Sciatic nerve (tissue), 2 donors: ENCODE measurements around the gene RARA. TPM values are rescaled to one million over a fixed set of nuclear protein-coding genes. Genes with fewer than 3 reads are reported as not detected.
A peak's percentile ranks its signal among the peaks of the same experiment; 100 is the strongest.

Experiments
- ATAC-seq: fragments of 200-7000 bp; cut with Tn5 transposase; one replicate; pipeline ENCODE4 v1.9.1; 2020; ENCODE audit warnings: mild to moderate bottlenecking, moderate library complexity
- DNase-seq: peaks from one replicate; pipeline ENCODE4 v3.0.0-alpha.2; 2020; ENCODE audit warnings: low spot score
- intact Hi-C: fragments of 100-400 bp; cut with DNase I; formaldehyde crosslinking; loops from one replicate; pipeline ENCODE4 v1.14.2; 2022
- total RNA-seq: library from RNA; stranded (reverse); fragmentation: NEBNext Ultra II Directional; extraction: Animal tissue kit (Norgen Biotek cat#: 25700); gene quantifications from one replicate; pipeline ENCODE4 v1.2.1, GENCODE V29; 2021
- donor health status: DM: no; HTN: no; CAD: no.
- donor health status: DM: no; HTN: no; CAD: no.

Gene RARA
- total RNA-seq = 74.4 TPM

DNA sequence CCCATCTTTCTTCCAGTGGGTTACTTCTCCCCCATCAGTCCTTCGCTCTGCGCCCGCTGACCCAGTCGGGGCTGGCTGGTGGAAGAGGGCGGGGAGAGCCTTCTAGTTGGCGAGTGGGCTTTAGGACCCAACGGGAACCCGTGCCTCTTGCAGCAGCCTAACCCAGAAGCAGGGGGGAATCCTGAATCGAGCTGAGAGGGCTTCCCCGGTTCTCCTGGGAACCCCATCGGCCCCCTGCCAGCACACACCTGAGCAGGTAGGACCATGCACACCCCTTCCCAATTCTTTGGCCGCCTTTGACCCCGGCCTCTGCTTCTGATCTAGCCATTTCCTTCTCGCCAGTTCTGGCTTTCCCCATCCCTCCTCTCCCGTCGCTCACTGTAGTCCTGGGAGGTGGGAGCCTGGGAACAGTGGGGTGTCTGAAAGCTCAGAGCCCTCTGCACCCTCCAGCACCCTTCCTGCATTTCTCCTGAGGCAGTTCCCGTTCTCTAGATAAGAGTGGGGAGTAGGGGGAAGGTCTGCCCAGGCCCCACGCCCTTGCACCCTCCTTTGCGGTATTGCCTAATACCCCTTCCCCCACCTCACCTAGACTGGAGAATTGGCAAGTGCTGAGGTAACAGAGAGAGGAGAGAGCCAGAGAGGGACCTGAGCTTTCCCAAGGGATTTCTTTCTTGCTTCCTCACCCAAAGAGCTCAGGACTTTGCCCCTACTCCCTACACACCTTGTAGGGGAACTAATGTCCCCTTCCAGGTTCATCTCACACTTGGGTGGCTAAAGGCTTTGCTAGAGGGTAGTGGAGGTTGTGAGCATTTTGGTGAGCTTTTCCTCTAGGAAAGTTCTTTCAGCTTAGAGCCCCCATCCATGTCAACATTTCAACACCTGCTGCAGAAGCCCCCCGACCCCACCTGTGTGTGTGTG is at the start of gene RARA:
Gene RARA (plus strand): TSS at position 150 of the 918 bp plus-strand sequence. CDS start 22,039 bp downstream, outside the sequence.
- DNase-seq (peak; percentile 77), ATAC-seq (peak; percentile 59)
- intact Hi-C loops = loop anchor here (10.0 kb wide), 1 partner anchor 246 kb away; no protein-coding TSS in a partner anchor

DNA sequence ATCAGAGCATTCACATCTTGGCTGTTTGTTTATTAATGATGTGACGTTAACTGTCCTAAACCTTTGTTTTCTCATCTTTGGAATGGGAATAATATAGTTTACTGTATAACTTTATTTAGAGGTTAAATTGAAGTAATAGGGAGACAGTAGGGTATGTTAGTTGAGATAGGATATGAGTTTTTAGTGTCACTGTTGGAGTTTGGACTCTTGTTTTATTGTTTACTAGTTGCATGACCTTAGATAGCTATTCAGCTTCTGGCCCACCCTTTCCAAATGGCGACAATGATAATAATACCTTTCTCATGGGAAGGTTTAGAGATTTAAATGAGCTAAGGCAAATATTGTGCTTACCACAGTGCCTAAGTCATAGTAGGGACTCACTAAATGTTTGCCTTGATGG is 49.5 kb upstream of the RARA start:
- DNase-seq (no peak), ATAC-seq (no peak)
- intact Hi-C loops = no loop called here

DNA sequence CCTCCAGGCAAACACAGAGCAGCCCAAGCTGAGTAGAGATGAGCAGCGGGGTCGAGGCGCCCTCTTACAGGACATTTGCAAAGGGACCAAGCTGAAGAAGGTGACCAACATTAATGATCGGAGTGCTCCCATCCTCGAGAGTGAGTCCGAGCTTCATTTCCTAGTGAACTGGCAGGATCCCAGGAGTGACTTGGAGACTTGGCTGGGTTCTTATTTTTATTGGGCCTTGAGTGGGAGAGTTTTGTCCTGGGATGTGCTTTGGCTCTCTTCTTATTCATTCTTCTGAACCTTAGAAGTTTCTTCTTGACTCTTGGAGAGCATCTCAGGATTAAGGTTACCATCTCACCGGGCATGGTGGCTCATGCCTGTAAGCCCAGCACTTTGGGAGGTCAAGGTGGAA is 48.5 kb upstream of the RARA start:
- no peak for DNase-seq
- peak; percentile 66 for ATAC-seq
- intact Hi-C loops = no loop called here

DNA sequence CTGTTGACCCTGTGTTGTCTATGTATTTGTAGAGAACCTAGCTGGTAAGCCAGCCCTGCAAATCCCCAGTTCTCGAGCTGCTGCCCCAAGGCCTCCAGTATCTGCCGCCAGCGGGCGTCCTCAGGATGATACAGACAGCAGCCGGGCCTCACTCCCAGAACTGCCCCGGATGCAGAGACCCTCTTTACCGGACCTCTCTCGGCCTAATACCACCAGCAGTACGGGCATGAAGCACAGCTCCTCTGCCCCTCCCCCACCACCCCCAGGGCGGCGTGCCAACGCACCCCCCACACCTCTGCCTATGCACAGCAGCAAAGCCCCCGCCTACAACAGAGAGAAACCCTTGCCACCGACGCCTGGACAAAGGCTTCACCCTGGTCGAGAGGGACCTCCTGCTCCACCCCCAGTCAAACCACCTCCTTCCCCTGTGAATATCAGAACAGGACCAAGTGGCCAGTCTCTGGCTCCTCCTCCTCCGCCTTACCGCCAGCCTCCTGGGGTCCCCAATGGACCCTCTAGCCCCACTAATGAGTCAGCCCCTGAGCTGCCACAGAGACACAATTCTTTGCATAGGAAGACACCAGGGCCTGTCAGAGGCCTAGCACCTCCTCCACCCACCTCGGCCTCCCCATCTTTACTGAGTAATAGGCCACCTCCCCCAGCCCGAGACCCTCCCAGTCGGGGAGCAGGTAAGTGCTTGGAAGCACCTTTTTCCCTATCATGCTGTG is 44.4 kb upstream of the RARA start:
- ATAC-seq = no peak
- intact Hi-C loops = no loop called here
- no peak for DNase-seq

DNA sequence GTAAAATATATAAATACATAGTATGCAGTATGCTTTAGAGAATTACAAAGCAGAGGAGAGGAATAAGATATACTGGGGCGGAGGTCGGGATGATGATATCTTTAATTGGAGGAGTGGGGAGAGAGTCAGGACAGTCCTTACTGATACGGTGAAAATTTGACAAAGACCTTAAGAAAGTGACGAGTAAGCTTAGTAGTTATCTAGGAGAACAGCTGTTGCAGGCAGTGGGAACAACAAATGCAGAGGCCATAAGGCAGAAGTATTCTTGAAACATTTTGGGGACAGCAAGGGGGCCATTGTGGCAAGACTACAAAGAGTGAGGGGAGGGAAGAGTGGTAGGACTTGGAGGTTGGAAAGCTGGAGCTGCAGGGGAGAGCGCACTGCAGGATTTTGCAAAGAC is 43.6 kb upstream of the RARA start:
- intact Hi-C loops = no loop called here
- ATAC-seq (no peak), DNase-seq (no peak)

DNA sequence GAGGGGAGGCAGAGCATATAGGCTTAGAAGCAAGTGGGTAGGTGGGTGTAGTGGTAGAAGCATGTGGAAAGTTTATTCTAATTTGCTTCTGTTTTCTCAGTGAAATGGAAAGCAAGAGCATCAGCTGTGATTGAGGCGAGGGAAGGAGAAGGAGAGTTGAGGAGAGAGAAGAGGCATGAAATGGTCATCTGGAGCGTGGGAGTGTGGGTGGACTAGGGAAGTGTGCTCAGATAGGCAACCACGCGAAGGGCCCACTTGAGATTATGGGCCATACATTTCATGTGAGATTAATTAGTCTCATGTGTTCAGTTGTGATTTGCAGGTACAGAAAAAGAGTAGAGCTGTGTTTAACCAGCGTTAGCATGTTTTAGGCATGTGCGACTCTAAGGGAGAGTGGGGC is 42.1 kb upstream of the RARA start:
- intact Hi-C loops = no loop called here

DNA sequence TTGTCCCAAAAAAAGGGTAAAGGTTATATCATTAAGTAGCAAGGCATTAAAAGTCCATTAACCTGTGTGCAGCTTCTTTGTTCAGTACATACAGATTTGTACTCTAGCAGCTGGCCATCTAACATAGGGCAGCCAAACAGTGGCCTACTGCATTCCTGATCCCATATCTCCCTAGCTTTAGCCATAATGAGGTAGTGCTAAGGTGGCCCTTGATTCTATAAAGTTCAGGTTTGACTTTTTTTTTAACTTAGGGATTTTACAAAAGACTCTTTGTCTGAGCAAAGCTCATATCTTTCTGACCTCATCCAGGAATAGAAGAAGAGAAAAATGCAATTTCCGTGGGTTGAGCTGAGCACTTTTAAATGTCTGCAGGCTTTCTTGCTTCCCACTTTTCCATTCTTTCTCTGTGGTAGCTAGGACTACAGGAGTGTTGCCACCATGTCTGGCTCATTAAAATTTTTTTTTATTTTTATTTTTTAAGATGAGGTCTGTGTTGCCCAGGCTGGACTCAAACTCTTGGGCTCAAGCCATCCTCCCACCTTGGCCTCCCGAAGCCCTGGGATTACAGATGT is 40.8 kb upstream of the RARA start:
- DNase-seq (no peak), ATAC-seq (no peak)
- intact Hi-C loops = no loop called here

More for the DNA sequence above, 42.1 kb upstream of the RARA start:
- DNase-seq (no peak), ATAC-seq (no peak)

DNA sequence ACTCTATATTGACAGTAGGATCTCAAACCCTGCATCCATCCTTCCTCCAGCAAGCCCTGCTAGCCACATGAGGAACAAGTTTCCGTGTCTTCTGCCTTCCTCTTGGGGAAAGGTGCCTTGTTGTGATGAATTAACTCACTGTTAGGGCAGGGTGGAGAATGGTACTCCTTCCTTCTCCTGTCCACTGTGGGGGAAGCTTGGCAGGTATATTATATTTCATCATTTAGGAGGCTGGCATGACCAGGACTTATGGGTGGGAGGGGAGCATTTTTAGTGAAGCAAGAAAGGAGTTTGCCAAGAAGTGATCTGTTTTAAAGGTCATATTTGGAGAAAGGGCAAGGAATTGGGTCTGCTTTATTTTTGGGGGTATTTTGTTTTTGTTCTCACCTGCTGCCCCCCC is 30.6 kb upstream of the RARA start:
- DNase-seq (no peak), ATAC-seq (no peak)
- intact Hi-C loops = no loop called here

DNA sequence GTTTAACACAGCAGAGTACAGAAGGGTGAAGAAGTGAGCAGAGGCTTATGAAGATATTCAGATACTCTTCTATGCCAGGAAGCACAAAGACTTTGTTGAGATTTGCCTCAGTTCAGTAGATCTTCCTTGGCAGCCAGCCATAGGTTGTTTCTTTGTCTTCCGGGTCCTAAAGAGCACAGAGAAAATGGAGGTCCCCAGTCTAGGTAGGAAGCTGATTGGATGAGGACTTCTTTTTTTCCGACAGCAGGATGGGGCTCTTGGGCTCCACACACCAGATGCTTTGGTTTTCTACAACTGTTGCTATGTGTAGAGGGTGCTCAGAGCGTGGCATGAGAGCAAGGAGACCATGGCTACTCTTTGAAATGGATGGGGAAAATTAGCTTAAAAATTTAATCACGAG is 29.6 kb upstream of the RARA start:
- intact Hi-C loops = no loop called here
- no peak for ATAC-seq
- no peak for DNase-seq

DNA sequence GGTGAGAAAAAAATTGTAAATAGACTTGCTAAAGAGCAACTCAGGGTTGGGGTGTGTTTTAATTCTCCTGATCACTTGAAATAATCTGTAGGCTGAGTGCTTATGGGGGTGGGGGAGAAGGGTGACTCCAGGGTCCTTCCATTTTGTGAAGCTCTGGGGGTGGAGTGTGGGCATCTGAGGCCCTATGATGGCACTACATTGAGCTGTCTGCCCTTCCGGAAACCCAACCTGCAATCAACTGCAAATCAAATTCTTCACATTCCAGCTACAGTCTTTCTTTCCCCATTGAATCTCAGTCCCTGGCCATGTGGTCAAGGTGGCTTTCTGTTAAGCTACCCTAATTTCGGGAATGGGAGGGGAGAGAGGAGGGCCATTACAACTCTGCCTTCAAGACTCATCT is 27.3 kb upstream of the RARA start:
- intact Hi-C loops = no loop called here

DNA sequence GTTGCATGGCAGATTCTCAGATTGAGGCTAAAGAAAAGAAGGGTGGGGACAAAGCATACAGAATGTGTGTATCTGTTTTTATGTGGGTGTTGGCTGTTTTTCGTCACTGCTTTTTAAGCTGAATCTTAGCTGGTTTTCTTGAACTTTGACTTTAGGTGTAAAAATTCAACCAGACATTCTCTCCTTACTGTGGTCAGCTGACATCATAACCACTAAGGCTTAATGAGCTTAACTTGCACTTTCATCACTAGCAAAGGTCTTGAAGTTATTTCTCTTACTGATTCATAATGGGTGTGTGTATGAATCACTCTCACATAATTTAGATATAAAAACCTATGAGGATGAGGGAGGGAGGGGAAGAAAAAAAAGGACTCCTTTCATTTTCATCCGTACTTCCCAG is 25.3 kb upstream of the RARA start:
- intact Hi-C loops = no loop called here
- ATAC-seq = no peak

More for the DNA sequence above, 27.3 kb upstream of the RARA start:
- ATAC-seq (no peak), DNase-seq (no peak)

DNA sequence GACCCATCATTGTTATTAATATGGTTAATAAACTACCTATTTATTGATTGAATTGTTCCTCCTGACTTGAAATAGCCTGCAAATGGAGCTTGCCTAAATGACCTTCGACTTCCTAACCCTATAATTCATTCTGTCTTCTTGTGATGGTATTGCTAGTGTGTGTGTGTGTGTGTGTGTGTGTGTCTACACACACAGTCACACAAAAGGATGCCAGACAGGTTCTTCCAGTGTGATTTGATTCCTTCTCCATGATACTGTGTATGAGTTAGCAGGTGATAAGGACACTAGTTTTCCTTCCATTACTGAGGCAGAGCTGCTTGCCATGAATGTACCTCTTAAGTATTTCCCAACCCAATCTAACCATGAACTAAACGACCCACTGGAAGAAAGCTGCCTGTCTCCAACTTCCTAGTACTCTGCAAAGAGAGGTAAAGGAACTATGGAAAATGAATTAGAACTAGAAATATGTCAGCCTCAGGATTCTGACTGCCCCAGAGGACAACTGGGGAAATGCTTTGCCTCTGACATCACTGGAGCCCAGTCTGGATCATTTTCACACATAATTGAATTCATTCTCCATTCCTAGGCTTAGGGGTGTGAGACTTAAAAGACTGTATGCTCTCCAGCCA is 24.8 kb upstream of the RARA start:
- no peak for DNase-seq
- no peak for ATAC-seq
- intact Hi-C loops = no loop called here

More for the DNA sequence above, 25.3 kb upstream of the RARA start:
- no peak for DNase-seq

DNA sequence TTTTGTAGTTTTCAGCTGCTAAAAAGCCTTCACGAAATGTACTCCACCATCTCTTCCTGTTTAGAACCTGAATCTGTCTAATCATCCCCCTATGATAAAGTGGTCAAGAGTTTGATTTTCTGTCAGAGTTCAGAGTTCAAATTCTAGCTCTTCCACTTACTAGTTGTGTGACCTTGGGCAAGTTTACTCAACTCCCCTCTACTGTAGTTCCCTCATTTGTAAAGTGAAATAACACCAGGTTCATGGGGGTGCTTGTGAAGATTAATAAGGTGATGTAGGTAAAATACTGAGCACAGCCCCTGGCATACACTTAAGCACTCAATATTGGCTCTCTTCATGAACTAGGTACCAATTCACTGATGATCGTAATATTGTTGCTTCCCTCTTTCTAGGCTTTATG is 22.5 kb upstream of the RARA start:
- intact Hi-C loops = no loop called here
- no peak for DNase-seq
- no peak for ATAC-seq

DNA sequence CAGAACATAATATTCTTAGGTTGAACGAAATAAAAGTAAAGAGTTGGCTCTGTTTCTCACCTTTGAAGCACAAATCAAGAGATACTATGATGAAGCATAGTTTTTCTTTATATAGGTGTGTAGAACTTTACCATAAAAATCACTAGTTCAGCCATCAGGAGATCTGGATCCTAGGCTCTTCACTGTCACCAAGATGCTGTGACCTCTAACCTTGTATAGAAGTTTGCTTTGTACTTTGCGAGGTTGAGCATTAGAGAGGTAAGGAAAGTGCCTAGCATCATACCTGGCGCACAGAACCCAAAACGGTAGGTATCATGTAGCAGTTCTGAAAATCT is 21.9 kb upstream of the RARA start:
- intact Hi-C loops = no loop called here
- DNase-seq (no peak), ATAC-seq (no peak)

DNA sequence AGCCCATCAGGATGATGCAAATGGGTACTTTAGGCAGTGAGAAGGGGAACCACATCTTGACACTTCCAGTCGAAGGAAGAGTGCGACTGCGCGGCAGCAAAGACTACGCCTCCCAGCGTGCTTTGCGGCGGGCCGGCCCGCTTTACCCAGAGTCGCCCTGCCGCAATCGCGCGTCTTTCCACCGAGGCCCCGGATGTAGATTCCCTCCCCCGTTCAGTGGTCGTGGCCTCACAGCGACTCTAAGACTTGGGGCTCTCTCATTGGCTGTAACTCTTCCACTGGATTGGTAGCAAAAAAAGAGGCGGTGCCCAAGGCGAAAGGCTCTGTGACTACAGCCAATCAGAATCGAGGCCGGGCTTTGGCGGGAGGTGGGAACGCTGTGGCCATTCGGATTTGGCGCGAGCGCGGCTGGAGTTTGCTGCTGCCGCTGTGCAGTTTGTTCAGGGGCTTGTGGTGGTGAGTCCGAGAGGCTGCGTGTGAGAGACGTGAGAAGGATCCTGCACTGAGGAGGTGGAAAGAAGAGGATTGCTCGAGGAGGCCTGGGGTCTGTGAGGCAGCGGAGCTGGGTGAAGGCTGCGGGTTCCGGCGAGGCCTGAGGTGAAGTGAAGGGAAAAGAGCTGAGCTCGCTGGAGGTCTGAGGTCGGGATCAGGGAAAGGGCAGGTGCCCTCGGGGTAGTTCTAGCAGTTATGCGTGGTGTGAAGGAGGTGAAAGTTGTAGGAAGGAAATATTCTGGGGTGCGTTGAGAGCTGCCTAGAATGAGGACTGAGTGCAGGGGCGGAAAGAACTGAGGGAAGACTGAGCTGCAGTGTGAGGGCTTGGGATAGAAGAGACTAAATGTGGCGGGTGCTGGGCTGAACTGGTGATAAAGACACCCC is 21.2 kb upstream of the RARA start, which contains the start of gene CDC6:
Gene CDC6 (plus strand): TSS at position 386 of the 876 bp plus-strand sequence. CDS start 1,542 bp downstream, outside the sequence.
- intact Hi-C loops = no loop called here
- ATAC-seq (peak; percentile 98), DNase-seq (peak; percentile 99)

DNA sequence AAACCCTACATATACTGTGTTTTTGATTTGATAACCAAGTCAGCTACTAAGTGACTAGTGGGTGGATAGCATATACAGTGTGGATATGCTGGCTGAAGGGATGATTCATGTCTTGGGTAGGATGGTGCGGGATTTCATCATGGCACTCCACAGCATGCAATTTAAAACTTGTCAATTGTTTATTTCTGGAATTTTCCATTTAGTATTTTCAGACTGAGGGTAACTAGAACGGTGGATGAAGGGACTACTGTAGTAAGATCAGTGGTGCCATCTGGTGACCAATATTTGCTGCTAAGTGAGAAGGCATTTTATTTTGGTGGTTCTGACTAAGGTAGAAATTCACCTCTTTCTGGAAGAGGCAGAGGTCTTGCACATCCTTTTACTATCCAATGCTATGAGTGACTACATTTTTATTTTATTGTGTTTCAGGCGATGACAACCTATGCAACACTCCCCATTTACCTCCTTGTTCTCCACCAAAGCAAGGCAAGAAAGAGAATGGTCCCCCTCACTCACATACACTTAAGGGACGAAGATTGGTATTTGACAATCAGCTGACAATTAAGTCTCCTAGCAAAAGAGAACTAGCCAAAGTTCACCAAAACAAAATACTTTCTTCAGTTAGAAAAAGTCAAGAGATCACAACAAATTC is 18.2 kb upstream of the RARA start:
- intact Hi-C loops = no loop called here
- ATAC-seq = no peak
- DNase-seq = no peak

DNA sequence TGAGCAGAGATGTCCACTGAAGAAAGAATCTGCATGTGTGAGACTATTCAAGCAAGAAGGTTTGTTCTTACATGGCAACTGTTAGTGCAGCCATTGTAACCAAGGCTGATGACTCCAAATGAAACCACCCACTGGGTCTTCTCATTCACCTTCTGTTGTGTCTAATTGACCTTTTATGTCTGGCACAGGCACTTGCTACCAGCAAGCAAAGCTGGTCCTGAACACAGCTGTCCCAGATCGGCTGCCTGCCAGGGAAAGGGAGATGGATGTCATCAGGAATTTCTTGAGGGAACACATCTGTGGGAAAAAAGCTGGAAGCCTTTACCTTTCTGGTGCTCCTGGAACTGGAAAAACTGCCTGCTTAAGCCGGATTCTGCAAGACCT is 17.7 kb upstream of the RARA start:
- intact Hi-C loops = no loop called here
- DNase-seq (no peak), ATAC-seq (no peak)

DNA sequence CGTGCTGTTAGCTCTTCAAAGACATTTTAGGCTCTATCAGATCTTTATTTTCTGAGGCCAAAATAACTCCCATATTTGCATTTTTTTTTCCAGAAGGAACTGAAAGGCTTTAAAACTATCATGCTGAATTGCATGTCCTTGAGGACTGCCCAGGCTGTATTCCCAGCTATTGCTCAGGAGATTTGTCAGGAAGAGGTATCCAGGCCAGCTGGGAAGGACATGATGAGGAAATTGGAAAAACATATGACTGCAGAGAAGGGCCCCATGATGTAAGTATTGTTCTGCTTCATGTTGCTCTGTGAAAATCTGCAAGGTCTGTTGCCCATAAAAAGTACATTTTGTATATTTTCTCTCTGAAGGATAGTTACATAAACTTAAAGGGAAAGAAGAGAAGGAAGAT is 15.6 kb upstream of the RARA start:
- intact Hi-C loops = no loop called here
- DNase-seq (no peak), ATAC-seq (peak; percentile 89)
